PC-3 (cell line): ENCODE data around the gene DOP1B. TPM values are rescaled to one million over a fixed set of nuclear protein-coding genes. Genes with fewer than 3 reads are reported as not detected.
"Not testable (repeated sequence)": the region's sequence is repeated elsewhere in the genome, so short reads cannot be mapped to it uniquely, and the experiment has no call there.

Experiments used
- ATAC-seq: fragments of 200-7000 bp; cut with Tn5 transposase; 2 replicates; pipeline ENCODE4 v1.9.1; 2020; ENCODE audit warnings: mild to moderate bottlenecking, moderate library complexity
- BruUV-seq: library from RNA; stranded (reverse); fragments of 400-500 nt; replicated peaks from 2 replicates; lab custom pipeline; 2021; lab: Mats Ljungman, UMichigan
- CTCF ChIA-PET: fragments of 300-600 bp; sonication (Branson Sonifier 250); formaldehyde crosslinking; loops from one replicate; lab custom pipeline; 2022; ENCODE audit warnings: antibody characterized with exemption; lab: Charles Lee
- POLR2A ChIA-PET: fragments of 300-600 bp; sonication (Branson Sonifier 250); formaldehyde crosslinking; loops from one replicate; lab custom pipeline; 2022; ENCODE audit warnings: antibody characterized with exemption; ENCODE audit not compliant: unreplicated experiment; lab: Charles Lee
- DNase-seq: peaks from one replicate; pipeline ENCODE4 v3.0.0-alpha.2; 2015
- H2AFZ ChIP-seq: fragments of 300-600 bp; sonication (generic); 2 replicates; pipeline ENCODE4 v1.6.0; 2016; ENCODE audit warnings: antibody characterized with exemption, low read length
- H3F3A ChIP-seq: fragments of 300-600 bp; sonication (generic); one replicate; pipeline ENCODE4 v1.6.0; 2017; ENCODE audit warnings: antibody characterized with exemption, low read length, control low read depth, mild to moderate bottlenecking; ENCODE audit not compliant: unreplicated experiment
- H3K27ac ChIP-seq: fragments of 300-600 bp; sonication (generic); 2 replicates; pipeline ENCODE4 v1.5.1; 2016; ENCODE audit warnings: mild to moderate bottlenecking, low read length
- H3K27me3 ChIP-seq: fragments of 300-600 bp; sonication (generic); 2 replicates; pipeline ENCODE4 v1.6.1; 2016; ENCODE audit warnings: low read length, mixed read lengths
- H3K36me3 ChIP-seq: fragments of 300-600 bp; sonication (generic); 2 replicates; pipeline ENCODE4 v1.6.1; 2016; ENCODE audit warnings: low read depth, mixed run types, low read length, mixed read lengths
- H3K4me1 ChIP-seq: fragments of 300-600 bp; sonication (generic); 2 replicates; pipeline ENCODE4 v1.5.1; 2016; ENCODE audit warnings: low read length; ENCODE audit not compliant: insufficient read depth
- H3K4me2 ChIP-seq: fragments of 300-600 bp; sonication (generic); 2 replicates; pipeline ENCODE4 v1.6.0; 2016; ENCODE audit warnings: low read length
- H3K4me3 ChIP-seq: fragments of 300-600 bp; sonication (generic); 2 replicates; pipeline ENCODE4 v1.5.1; 2016; ENCODE audit warnings: mild to moderate bottlenecking, low read length, mixed read lengths
- H3K79me2 ChIP-seq: fragments of 300-600 bp; sonication (generic); 2 replicates; pipeline ENCODE4 v1.6.1; 2017; ENCODE audit warnings: low read length, mixed read lengths
- H3K9ac ChIP-seq: fragments of 300-600 bp; sonication (generic); 2 replicates; pipeline ENCODE4 v1.6.0; 2016; ENCODE audit warnings: mild to moderate bottlenecking, low read length
- H3K9me2 ChIP-seq: fragments of 300-600 bp; sonication (generic); replicated peaks from 2 replicates; pipeline ENCODE4 v1.6.1; 2016; ENCODE audit warnings: mixed run types, low read length, mixed read lengths
- H3K9me3 ChIP-seq: fragments of 300-600 bp; sonication (generic); 2 replicates; pipeline ENCODE4 v1.6.1; 2016; ENCODE audit warnings: low read length, mixed read lengths
- H4K20me1 ChIP-seq: fragments of 300-600 bp; sonication (generic); 2 replicates; pipeline ENCODE4 v1.6.1; 2016; ENCODE audit warnings: low read length, mixed read lengths
- EZH2 ChIP-seq: fragments of 300-600 bp; sonication (generic); IDR thresholded peaks from one replicate; pipeline ENCODE4 v1.6.1; 2017; ENCODE audit warnings: antibody characterized with exemption, mild to moderate bottlenecking, low read length; ENCODE audit not compliant: unreplicated experiment
- EZH2phosphoT487 ChIP-seq: fragments of 300-600 bp; sonication (generic); IDR thresholded peaks from 2 replicates; pipeline ENCODE4 v1.6.1; 2018; ENCODE audit warnings: mild to moderate bottlenecking, antibody characterized with exemption, low read length, borderline replicate concordance
- intact Hi-C: fragments of 100-400 bp; cut with micrococcal nuclease; formaldehyde crosslinking; loops from 2 replicates; pipeline ENCODE4 v1.9.0; 2023
- total RNA-seq: library from RNA; depleted of rRNA; stranded (reverse); fragments of >200 nt; gene quantifications from 2 replicates; pipeline ENCODE4 v1.2.3, GENCODE V29; 2014
- TF ChIP-seq, protein P1 (sequence below): fragments of 300-600 bp; sonication (generic); conservative IDR thresholded peaks from 2 replicates; pipeline ENCODE4 v1.5.1; 2017; ENCODE audit warnings: antibody characterized with exemption, low read depth, mild to moderate bottlenecking, low read length

DOP1B gene
- total RNA-seq, 1 experiment from 2014 or later, result 7.0 TPM

DNA sequence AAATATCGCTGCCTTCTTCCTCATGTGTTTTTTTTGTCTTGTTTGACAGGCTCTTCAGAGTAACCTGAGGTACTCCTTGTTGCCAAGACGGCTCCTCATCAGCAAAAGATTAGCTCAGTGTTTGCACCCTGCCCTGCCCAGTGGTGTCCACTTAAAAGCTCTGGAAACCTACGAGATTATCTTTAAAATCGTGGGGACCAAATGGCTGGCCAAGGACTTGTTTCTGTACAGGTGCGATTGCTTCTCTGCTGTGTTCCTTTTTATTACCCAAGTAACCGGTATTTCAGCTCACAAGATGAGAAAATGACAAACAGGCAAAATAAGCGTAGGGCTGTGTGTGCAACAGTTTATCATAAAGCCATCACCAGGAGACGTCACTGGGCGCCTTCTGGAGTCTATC is 42.4 kb downstream of the DOP1B start:
- TF ChIP-seq EZH2 (no peak), EZH2phosphoT487 (no peak)
- TF ChIP-seq, protein P1, sequence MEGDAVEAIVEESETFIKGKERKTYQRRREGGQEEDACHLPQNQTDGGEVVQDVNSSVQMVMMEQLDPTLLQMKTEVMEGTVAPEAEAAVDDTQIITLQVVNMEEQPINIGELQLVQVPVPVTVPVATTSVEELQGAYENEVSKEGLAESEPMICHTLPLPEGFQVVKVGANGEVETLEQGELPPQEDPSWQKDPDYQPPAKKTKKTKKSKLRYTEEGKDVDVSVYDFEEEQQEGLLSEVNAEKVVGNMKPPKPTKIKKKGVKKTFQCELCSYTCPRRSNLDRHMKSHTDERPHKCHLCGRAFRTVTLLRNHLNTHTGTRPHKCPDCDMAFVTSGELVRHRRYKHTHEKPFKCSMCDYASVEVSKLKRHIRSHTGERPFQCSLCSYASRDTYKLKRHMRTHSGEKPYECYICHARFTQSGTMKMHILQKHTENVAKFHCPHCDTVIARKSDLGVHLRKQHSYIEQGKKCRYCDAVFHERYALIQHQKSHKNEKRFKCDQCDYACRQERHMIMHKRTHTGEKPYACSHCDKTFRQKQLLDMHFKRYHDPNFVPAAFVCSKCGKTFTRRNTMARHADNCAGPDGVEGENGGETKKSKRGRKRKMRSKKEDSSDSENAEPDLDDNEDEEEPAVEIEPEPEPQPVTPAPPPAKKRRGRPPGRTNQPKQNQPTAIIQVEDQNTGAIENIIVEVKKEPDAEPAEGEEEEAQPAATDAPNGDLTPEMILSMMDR, result no peak
- Histone ChIP-seq H3K4me1 (peaks cover 27% of the 10 kb centered on the region), H3K27me3 (no peaks in the 10 kb centered on the region), H3K27ac (no peak overlapping the region), H3K9me2 (no peaks in the 10 kb centered on the region), H2AFZ (no peak overlapping the region), H3K4me3 (no peak overlapping the region), H3K9me3 (no peaks in the 10 kb centered on the region), H3K9ac (no peak overlapping the region), H3K79me2 (no peaks in the 10 kb centered on the region), H3K36me3 (0 out of 2 replicates have a peak, but pooled peaks cover 2% of the 10 kb centered on the region), H3K4me2 (no peak overlapping the region), H4K20me1 (no peaks in the 10 kb centered on the region), H3F3A (peaks cover 21% of the 10 kb centered on the region)
- ATAC-seq (no peak), DNase-seq (no peak)
- ChIA-PET POLR2A (no interaction called here), CTCF (no interaction called here)
- intact Hi-C loops, result no loop called here
- BruUV-seq, result no TSS peak

DNA sequence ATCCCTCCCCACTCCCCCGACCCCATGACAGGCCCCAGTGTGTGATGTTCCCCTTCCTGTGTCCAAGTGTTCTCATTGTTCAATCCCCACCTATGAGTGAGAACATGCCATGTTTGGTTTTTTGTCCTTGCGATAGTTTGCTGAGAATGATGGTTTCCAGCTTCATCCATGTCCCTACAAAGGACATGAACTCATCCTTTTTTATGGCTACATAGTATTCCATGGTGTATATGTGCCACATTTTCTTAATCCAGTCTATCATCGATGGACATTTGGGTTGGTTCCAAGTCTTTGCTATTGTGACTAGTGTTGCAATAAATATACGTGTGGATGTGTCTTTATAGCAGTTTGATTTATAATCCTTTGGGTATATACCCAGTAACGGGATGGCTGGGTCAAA is 43.0 kb downstream of the DOP1B start:
- H3K79me2 ChIP-seq, H3K4me2 ChIP-seq, H4K20me1 ChIP-seq, H3K36me3 ChIP-seq, H3K27me3 ChIP-seq, H2AFZ ChIP-seq, intact Hi-C loops, H3K9ac ChIP-seq, BruUV-seq, H3K27ac ChIP-seq, H3K9me3 ChIP-seq, CTCF ChIA-PET, DNase-seq, H3K9me2 ChIP-seq, POLR2A ChIA-PET, ATAC-seq, H3K4me3 ChIP-seq: not testable (repeated sequence)
- Histone ChIP-seq H3K4me1 (peaks cover 30% of the 10 kb centered on the region), H3F3A (peaks cover 23% of the 10 kb centered on the region)

DNA sequence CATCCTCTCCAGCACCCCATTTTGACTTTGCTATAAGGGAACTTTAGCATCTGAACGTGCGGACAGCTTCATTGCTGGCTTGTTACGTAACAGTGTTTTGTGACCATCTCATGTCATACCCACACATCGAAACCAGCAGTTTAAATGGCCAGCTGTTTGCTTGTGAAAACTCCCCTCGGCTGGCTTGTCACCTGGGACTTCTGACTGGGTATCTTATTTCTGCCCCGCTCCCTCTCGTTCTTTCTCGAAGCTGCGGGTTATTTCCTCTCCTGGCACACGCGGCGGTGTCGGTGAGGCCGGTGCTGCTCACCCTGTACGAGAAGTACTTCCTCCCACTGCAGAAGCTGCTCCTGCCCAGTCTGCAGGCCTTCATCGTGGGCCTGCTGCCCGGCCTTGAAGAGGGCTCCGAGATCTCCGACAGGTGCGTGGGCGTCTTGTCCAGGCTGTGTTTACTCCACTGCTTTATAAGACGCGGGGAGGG is 43.5 kb downstream of the DOP1B start:
- POLR2A ChIA-PET, result no interaction called here
- peaks cover 30% of the 10 kb centered on the region for H3K4me1 ChIP-seq
- H4K20me1 ChIP-seq, result no peaks in the 10 kb centered on the region
- ATAC-seq (no peak), DNase-seq (no peak)
- H3K79me2 ChIP-seq, result no peaks in the 10 kb centered on the region
- TF ChIP-seq, protein P1, result no peak
- TF ChIP-seq EZH2phosphoT487 (no peak), EZH2 (no peak)
- CTCF ChIA-PET, result no interaction called here
- BruUV-seq, result no TSS peak
- H3K36me3 ChIP-seq, result 0 out of 2 replicates have a peak, but pooled peaks cover 2% of the 10 kb centered on the region
- H3K27ac ChIP-seq, result no peak overlapping the region
- H3K4me2 ChIP-seq, result no peak overlapping the region
- no peaks in the 10 kb centered on the region for H3K9me2 ChIP-seq
- no peak overlapping the region for H2AFZ ChIP-seq
- H3K9ac ChIP-seq, result no peak overlapping the region
- no peaks in the 10 kb centered on the region for H3K27me3 ChIP-seq
- intact Hi-C loops, result loop anchor here (10.0 kb wide), 1 partner anchor 135 kb away; the partner anchor contains the start of gene SETD4
- peaks cover 23% of the 10 kb centered on the region for H3F3A ChIP-seq
- no peak overlapping the region for H3K4me3 ChIP-seq
- no peaks in the 10 kb centered on the region for H3K9me3 ChIP-seq
